HG03432 (cell line): Measurements from ENCODE around the gene ARHGAP18.
"Not testable (repeated sequence)": the region's sequence is repeated elsewhere in the genome, so short reads cannot be mapped to it uniquely, and the experiment has no call there.

Experiments used
- ATAC-seq: cut with Tn5 transposase; IDR thresholded peaks from one replicate; pipeline ENCODE4 v1.9.1; 2021; ENCODE audit warnings: mild to moderate bottlenecking, moderate library complexity; ENCODE audit not compliant: unreplicated experiment

Gene ARHGAP18

DNA sequence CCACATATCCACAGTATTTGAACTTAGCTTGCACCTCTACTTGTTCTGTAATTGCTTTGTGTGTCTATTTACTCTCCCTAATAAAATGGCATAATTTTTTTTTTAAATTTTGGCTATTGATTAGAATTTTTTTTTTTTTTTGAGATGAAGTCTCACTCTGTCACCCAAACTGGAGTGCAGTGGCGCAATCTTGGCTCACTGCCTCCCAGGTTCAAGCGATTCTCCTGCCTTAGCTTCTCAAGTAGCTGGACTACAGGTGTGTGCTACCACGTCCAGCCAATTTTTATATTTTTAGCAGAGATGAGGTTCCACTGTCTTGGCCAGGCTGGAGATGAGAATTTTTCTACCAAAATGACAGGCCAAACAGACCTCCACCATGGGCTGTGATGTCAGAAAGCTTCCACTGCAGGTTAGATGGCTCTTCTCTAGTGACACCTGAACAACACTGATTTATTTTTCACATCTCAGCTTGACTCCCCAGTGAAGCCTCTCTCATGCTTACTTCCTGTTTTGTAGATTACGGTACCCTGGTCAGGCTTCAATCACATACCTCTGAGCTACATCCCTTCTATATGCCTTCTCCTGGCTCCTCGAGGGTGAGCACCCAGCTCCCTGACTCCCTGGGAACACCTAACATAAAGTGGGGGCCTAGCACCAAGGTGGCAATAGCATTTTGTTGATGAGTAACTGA, 112.8 kb downstream of the ARHGAP18 start:
- ATAC-seq: peak; percentile 70

DNA sequence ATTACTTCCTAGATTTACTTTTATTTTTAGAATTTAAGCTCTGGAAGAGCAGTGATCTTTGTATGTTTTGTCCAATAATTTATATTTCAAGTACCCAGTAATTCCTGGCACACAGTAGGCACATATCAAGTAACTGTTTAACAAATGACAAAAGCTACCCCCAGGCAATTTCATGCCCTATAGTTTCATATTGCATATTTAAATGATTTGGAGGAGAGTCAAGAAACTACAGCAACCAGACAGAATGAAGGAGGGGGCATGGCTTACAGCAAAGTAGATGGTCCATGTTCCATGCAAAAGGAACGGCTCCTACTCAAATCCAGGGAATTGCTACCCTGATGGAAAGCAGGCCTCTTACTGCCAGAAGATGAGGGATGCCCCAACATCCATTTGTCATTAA, 113.5 kb downstream of the ARHGAP18 start:
- no peak for ATAC-seq

DNA sequence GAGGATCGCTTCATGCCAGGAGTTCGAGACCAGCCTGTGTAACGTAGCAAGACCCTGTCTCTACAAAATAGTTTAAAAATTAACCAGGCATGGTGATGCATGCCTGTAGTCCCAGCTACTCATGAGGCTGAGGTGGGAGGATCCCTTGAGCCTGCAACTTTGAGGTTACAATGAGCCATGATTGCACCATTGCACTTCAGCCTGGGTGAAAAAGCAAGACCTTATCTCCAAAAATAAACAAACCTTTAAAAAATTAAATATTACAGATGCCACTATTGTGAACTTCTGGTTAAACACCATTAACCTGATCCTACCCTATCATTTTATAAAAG, 116.8 kb downstream of the ARHGAP18 start:
- ATAC-seq: no peak

DNA sequence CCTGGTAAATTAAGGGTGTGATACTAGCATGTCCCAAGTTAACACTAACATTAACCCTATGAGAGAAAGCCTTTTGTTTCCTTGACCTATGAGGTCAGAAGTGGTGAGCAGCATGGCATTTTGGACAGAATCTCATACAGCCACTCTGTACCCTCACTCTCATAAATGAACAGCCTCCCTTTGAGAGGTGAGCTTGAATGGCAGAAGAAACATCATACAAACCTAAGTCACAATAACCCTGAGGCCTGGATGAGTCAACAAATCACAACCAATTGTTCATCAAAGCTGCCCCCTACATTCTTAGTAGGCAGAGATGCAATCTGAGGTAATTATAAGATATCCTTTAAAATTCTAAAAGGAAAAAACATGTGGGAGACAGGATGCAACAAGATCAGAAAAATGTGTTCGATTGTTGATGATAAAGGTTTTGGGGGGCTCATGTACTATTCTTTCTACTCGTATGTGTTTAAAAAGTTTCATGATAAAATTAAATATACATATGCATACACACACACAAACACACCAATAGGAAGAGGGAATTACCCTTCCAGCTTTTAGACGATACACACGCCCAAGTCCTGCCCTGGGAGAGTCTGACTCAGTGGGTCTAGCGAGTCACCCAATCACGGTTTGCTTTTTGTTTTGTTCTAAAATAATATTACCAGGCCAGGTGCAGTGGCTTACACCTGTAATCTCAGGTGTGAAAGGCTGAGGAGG, 117.3 kb downstream of the ARHGAP18 start:
- no peak for ATAC-seq

DNA sequence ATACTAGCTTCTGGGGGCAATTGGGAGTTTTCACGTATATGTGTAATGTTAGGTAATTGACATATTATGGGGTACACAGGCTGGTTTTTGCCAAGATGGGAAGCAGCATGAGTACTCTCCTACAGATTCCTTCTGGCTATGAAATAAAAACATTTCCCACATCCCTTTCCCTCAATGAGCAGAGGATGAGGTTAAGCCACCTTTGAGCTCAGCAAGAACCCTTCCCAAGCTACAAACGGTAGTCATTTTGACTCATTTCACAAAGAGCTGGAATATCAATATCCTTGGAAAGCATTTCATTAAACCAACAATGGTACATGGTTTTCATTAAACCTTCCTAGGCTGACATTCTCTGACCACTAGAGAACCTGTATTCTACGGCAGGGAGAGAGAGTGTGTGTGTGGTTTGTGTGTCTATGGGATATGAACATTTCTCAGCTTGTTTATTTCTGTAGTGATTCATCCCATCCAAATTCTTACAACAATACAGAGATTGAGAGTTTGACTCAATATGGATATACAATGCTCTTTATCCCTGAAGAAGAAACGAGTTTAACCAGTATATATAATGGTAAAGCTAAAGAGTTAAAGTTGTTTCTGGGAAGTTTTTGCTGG, 119.5 kb downstream of the ARHGAP18 start:
- no peak for ATAC-seq

DNA sequence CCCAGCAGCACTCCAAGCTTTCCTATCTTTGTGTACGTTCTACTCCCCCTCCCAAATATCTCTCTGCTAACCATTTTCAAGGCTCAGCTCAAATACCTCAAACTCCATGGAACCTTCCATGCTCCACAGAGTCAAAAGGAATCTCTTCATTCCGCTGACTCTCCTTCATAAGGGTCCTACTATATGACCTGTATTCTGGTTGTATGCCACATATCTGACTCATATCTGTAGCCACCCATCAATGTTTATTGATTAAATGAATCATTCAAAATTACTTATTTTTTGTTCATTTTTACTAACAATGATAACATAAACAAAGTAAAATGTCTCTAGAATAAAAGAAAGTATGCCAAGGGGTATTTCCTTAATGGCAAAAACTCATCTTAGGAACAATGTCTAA, 123.2 kb downstream of the ARHGAP18 start:
- ATAC-seq: no peak

DNA sequence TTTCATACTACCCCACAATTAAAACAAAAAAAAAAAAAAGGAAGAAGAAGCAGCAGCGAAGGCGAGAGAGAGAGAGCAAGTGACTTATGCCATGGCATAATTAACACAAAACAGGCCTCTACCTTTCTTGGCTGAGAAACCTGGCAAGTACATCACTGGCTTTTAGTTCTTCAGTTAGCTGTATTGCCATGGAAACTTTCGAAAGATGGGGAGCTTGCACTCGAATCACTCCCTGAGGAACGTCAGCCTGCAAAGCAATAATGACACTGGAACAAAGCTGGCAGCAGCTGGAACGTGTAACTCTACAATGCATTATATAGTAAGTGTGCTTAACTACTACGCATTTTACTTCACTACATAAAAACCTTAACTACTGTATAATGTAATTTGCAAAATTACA, 126.1 kb downstream of the ARHGAP18 start:
- ATAC-seq: no peak

DNA sequence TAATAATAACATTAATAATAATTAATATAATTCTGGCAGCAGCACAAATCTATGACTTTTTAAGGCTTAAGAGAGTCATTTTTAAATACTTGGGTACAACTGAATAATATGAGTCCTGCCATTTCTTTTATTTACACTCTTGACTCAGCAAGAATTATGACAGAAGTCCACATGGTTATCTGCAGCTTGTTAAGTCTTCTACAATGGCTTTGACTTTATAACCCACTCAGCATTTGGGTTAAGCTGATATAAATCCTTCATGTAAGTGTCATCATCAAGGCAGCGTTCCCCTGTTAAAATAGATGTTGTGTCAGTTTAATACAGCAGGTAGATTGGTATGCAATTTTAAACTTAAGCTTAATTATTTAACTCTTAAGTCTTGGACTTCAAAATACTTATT, 131.7 kb downstream of the ARHGAP18 start:
- no peak for ATAC-seq

DNA sequence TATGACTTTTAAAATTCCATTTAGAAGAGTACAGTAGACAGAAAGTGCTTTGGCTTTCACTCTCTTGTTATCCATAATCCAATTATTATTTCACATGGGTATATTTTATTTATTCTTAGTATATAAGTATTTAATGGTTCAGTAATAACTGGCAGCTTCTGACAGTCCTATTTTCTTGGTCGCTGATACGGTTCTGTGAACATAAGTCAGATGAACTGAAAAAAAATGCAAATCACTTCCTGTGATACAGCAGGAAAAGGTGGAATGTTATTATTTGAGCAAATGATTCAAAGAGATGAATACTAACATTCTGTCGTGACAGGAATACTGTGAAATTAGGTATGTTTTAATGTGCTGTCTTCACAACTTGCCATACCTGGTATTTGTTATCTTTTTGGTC, 132.3 kb downstream of the ARHGAP18 start:
- ATAC-seq: no peak

DNA sequence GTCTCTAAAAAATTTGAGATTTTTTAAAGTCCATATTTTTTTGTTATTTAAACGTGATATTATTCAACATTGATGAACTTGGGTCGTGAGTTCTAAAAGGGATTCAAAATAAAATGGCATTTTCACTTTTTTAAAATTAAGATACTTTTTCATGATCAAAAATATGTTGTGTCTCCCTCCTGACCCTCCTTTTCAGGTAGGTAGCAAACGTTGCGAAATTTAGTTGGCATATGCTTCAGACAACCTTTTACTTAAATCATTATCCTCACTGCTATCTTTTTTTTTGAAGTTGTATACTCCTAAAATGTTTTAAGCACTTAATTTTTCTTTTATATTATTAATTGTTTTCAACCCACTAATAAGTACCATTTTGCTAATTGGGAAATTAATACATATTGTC, 133.5 kb downstream of the ARHGAP18 start:
- ATAC-seq: no peak

DNA sequence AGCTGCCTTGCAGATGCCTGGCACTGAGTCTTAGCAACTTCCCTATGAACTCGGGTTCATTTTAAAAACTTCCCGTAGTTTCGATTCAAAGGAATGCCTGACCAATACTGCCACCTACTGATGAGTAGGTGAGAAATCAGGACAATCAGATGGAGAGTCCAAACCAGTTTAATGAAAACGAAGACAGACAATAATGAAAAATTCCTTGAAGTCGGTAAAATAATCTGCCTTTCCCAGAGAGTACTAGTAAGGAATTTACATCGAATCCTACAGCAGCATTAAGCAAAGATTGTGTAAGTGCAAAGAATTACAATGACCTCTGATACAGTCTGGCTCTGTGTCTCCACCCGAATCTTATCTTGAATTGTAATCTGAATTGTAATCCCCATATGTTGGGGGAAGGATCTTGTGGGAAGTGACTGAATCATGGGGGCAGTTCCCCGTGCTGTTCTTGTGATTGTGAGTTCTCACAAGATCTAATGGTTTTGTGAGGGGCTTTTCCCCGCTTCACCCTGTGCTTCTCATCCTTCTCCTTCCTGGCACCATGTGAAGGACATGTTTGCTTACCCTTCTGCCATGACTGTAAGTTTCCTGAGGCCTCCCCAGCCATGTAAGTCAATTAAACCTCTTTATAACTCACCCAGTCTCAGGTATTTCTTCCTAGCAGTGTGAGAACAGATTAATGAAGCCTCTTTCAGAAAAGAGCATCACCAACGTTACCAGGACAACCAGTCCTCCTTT, 134.4 kb downstream of the ARHGAP18 start:
- ATAC-seq: no peak

DNA sequence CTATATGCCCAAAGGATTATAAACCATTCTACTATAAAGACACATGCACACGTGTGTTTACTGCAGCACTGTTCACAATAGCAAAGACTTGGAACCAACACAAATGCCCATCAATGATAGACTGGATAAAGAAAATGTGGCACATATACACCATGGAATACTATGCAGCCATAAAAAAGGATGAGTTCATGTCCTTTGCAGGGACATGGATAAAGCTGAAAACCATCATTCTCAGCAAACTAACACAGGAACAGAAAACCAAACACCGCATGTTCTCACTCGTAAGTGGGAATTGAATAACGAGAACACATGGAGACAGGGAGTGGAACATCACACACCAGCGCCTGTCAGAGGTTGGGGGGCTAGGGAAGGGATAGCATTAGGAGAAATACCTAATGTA, 135.4 kb downstream of the ARHGAP18 start:
- not testable (repeated sequence) for ATAC-seq

DNA sequence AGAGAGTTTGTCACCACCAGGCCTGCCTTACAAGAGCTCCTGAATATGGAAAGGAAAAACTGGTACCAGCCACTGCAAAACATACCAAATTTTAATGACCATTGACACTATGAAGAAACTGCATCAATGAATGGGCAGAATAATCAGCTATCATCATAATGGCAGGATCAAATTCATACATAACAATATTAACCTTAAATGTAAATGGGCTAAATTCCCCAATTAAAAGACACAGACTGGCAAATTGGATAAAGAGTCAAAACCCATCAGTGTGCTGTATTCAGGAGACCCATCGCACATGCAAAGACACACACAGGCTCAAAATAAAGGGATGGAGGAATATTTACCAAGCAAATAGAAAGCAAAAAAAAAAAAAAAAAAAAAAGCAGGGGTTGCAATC, 139.0 kb downstream of the ARHGAP18 start:
- not testable (repeated sequence) for ATAC-seq

DNA sequence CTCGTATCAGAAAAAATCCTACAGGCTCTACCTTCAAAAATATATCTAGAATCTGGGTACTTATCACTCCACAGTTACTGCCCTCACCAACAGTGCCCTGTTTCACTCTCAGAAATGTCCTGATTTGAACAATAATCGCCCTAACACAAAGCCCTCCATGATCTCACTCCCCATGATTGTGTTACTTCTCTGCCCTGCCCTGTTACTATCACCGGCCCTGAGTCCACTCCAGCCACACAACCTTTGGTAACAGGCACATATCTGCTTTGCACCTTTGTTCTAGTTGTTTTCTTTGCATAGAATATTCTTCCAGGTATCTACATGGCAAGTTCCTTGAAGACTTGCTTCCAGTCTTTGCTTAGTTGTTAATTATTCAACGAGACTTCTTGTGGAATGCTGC, 142.0 kb downstream of the ARHGAP18 start:
- ATAC-seq: no peak

DNA sequence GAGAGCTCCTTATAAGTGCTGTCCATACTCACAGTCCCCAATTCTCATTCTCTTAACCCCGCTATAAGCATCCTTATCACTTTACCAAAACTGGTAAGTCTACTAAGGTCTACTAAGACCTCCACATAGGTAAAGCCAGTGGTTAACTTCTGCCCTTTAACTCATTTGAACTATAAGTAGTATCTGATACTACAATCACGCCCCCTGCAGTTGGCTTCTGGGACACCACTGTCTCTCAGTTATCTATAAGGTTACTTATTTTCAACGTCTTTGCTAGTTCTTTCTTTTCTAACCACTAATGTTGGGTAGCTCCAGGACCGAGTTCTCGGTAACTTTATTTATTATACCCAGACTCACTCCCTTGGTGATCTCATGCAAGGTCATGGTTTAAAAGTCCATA, 142.6 kb downstream of the ARHGAP18 start:
- ATAC-seq: peak; percentile 47

DNA sequence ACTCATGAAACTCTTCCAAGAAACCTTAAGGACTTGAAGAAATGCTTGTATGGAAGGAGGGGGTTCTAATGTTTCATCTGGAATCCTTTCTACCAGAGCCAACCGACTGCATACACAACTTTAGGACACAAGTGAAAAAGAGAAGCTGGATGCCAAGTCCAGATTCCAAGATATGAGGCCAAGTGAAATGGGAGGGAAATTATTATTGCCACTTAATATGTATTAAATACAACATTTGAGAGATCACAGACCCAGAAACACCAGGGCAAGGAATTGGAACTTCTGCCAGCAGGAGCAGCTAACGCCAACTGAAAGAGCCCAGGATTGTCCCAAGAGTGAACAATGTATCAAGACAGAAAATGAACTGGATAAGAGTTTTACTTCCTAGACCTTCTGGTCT, 144.2 kb downstream of the ARHGAP18 start:
- ATAC-seq: no peak

DNA sequence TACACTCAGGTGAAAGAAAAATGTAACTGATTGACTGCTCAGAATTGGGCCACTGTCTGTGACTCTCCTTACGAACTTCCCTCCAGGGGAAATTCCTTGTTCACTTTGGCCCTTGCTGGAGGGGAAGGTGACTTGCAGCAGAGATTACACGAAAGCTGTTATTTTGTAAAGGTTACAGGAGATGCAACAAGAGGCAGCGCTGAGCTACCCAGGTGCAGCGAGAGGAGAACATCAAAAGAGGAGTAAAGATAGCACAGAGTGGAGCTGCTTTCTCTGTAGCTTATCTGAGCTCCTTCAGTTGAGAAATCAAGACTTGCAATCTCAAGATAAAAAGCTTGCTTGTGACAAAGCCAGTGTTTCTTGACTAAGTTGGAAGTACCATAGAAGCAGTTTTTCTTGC, 144.6 kb downstream of the ARHGAP18 start:
- ATAC-seq: no peak

DNA sequence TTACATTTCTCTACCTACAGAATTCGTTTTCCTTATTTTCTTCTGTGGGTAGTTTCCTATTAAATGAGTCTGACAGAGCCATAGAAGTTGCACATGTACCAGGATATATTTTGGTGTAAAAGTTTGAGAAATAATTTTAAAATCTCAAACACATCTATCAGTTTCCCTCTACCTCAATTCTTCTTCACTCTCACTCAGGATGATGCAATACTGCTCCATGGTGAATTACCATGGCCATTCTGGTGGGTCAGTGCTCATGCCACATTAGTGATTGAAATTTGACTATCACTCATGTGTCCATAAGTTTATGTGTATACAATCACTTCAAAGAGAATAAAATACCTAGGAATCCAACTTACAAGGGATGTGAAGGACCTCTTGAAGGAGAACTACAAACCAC, 151.7 kb downstream of the ARHGAP18 start:
- ATAC-seq: no peak

DNA sequence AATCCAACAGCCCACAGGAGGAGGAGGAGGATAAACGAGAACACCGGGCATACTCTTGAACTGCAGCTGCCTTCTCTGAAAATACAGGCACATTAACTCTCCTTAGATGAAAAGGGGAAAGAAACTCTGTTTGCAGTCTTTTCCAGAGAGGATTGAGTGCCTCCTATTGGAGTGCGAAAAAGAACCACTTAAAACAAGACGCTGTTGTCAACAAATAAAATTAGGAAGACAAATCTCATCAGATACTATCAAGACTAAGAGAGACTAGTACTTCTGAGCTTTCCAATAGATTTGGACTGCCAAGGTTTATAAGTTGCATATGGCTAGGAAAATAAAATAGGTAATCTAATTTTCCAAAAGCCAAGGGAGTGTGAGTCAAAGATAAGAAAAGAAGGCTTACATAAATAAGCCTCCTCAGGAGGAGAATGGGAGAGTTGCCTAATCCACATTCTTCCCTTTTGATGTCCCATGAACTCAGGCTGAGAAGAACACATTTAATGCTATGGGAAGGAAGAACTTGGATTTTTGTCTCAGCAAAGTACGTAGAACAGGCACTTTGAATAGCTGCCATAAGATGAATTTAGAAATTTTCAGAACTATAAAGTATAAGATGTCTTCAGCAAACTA, 154.7 kb downstream of the ARHGAP18 start:
- ATAC-seq: no peak

DNA sequence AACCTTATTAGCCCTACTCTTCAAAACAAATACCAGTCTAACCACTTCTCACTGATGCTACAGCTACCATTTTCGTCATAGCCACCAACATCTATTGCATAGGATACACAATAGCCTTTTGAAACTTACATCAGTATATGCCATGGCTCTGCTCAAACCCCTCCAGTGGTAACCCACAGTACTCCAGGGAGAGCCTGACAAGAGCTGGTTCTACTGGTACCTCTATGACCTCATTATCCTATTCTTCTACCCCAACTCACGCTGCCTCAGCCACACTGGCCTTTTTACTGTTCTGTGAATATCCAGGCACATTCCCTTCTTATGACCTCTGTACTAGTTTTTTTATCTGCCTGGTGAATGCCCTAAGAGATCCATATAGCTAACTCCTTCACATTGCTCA, 157.6 kb downstream of the ARHGAP18 start:
- ATAC-seq: no peak

DNA sequence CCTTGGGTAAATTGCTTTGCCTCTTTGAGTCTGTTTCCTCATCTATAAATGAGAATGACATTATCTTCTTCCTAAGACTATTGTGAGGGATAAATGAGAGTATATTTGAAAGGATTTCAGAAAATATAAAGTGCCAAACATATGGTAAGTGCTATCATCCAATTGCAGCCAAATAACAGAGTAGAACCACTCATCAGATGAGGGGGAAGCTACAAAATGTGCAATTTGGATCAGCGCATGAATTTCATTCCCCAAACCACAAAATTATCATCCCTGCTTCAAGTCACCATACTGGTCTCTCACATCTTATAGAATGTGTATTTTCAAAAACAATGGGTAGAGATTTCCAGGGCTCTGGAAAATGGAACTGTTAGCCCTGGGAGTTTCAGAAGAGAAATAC, 158.5 kb downstream of the ARHGAP18 start:
- ATAC-seq: no peak
